DND-41 (cell line): ENCODE results near the gene SKAP1.
"Not testable (repeated sequence)": the region's sequence is repeated elsewhere in the genome, so short reads cannot be mapped to it uniquely, and the experiment has no call there.

ENCODE experiments used
- ATAC-seq: fragments of 200-7000 bp; cut with Tn5 transposase; 3 replicates; pipeline ENCODE4 v1.9.1; 2021; ENCODE audit warnings: low read depth; ENCODE audit not compliant: insufficient read depth
- DNase-seq: peaks from one replicate; pipeline ENCODE4 v3.0.0-alpha.2; 2020
- H2AFZ ChIP-seq: 2 replicates; pipeline ENCODE4 v1.6.0; 2012; ENCODE audit warnings: low read depth, low read length
- H3K27ac ChIP-seq: 2 replicates; pipeline ENCODE4 v1.5.1; 2012; ENCODE audit warnings: low read length, inconsistent platforms
- H3K27me3 ChIP-seq: fragments of 200-600 bp; sonication (generic); 2 replicates; pipeline ENCODE4 v1.6.0; 2012; ENCODE audit warnings: low read length, mild to moderate bottlenecking, inconsistent platforms; ENCODE audit not compliant: insufficient read depth, poor library complexity
- H3K36me3 ChIP-seq: 2 replicates; pipeline ENCODE4 v1.5.1; 2012; ENCODE audit warnings: low read length, inconsistent platforms; ENCODE audit not compliant: insufficient read depth
- H3K4me1 ChIP-seq: 2 replicates; pipeline ENCODE4 v1.5.1; 2012; ENCODE audit warnings: mild to moderate bottlenecking, low read length; ENCODE audit not compliant: insufficient read depth
- H3K4me2 ChIP-seq: 2 replicates; pipeline ENCODE4 v1.6.0; 2012; ENCODE audit warnings: mild to moderate bottlenecking, moderate library complexity, low read length, inconsistent platforms; ENCODE audit not compliant: insufficient read depth
- H3K4me3 ChIP-seq, 2 experiments: fragments of 200-600 bp in 1 of 2; shearing (Covaris generic) in 1 of 2; 2 replicates each; pipeline ENCODE4 v1.5.1; 2012 to 2016; ENCODE audit warnings: inconsistent platforms in 2 of 2, low read length in 2 of 2, mild to moderate bottlenecking in 2 of 2, low read depth in 1 of 2, moderate library complexity in 1 of 2
- H3K79me2 ChIP-seq: 2 replicates; pipeline ENCODE4 v1.6.0; 2012; ENCODE audit warnings: low read length, inconsistent platforms; ENCODE audit not compliant: insufficient read depth
- H3K9ac ChIP-seq: 2 replicates; pipeline ENCODE4 v1.6.0; 2012; ENCODE audit warnings: low read depth, mild to moderate bottlenecking, inconsistent platforms, low read length, moderate library complexity
- H3K9me3 ChIP-seq: 2 replicates; pipeline ENCODE4 v1.5.1; 2012; ENCODE audit warnings: low read length, moderate library complexity, mild to moderate bottlenecking, inconsistent platforms; ENCODE audit not compliant: insufficient read depth, severe bottlenecking
- H4K20me1 ChIP-seq: 2 replicates; pipeline ENCODE4 v1.6.0; 2012; ENCODE audit warnings: low read length; ENCODE audit not compliant: insufficient read depth
- EZH2 ChIP-seq: IDR thresholded peaks from 3 replicates; pipeline ENCODE4 v1.6.1; 2012; ENCODE audit warnings: borderline replicate concordance, low read depth, mild to moderate bottlenecking, moderate library complexity, low read length, inconsistent platforms; ENCODE audit not compliant: severe bottlenecking
- TF ChIP-seq, protein P1 (sequence below): IDR thresholded peaks from 2 replicates; pipeline ENCODE4 v1.5.1; 2012; ENCODE audit warnings: borderline replicate concordance, low read length, moderate library complexity, mild to moderate bottlenecking; ENCODE audit not compliant: poor library complexity, severe bottlenecking; ENCODE audit errors: extremely low read depth

SKAP1 gene

DNA sequence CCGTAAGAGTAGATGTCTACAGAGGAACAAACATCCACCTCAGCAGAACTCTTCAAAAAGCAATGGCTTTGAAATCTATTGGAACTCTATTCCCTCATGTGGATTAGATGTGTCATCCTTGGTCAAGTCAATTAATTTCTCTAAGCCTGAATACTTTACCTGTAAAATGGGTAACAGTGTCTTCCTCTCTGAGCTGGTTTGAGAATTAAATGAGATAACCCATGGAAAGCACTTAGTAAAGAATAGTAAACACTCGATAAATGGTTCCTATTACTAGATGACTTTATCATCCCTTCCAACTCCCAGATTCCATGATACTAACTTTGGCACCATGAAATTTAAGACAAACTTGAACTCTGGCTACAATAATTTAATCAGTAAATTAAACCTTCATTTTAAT lies 89.1 kb downstream of the SKAP1 start:
- ATAC-seq (no peak), DNase-seq (no peak)
- Histone ChIP-seq H3K27ac (no peak overlapping the region), H3K36me3 (no peaks in the 10 kb centered on the region), H3K4me3 (no peak overlapping the region), H3K4me1 (no peaks in the 10 kb centered on the region), H2AFZ (no peak overlapping the region), H3K9me3 (no peaks in the 10 kb centered on the region), H3K4me2 (no peak overlapping the region), H3K27me3 (peaks cover 39% of the 10 kb centered on the region), H4K20me1 (no peaks in the 10 kb centered on the region), H3K79me2 (no peaks in the 10 kb centered on the region), H3K9ac (no peak overlapping the region)
- TF ChIP-seq EZH2 = no peak
- TF ChIP-seq, protein P1, sequence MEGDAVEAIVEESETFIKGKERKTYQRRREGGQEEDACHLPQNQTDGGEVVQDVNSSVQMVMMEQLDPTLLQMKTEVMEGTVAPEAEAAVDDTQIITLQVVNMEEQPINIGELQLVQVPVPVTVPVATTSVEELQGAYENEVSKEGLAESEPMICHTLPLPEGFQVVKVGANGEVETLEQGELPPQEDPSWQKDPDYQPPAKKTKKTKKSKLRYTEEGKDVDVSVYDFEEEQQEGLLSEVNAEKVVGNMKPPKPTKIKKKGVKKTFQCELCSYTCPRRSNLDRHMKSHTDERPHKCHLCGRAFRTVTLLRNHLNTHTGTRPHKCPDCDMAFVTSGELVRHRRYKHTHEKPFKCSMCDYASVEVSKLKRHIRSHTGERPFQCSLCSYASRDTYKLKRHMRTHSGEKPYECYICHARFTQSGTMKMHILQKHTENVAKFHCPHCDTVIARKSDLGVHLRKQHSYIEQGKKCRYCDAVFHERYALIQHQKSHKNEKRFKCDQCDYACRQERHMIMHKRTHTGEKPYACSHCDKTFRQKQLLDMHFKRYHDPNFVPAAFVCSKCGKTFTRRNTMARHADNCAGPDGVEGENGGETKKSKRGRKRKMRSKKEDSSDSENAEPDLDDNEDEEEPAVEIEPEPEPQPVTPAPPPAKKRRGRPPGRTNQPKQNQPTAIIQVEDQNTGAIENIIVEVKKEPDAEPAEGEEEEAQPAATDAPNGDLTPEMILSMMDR = no peak

DNA sequence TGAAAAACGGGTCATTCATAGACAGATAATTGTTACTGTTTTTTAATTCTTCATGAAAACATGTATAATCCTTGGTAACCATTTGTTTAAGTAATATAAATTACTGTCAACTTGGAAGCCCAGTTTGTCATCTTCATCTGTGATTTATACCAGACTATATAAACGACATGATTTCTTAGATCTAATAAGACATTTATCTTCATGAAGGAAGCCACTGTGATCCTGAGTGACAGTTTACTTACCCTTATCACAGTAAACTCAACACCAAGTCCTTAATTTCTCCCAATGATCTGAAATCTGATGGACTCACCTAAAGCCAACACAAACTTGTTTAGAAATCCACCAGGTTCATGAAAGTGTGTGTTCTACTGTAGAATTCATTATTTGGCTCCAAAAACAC lies 91.3 kb downstream of the SKAP1 start:
- ATAC-seq (no peak), DNase-seq (no peak)
- Histone ChIP-seq H3K79me2 (no peaks in the 10 kb centered on the region), H3K4me3 (no peak overlapping the region), H3K27me3 (peaks cover 33% of the 10 kb centered on the region), H3K9me3 (no peaks in the 10 kb centered on the region), H3K27ac (no peak overlapping the region), H3K9ac (no peak overlapping the region), H3K4me2 (no peak overlapping the region), H4K20me1 (no peaks in the 10 kb centered on the region), H3K4me1 (no peaks in the 10 kb centered on the region), H2AFZ (no peak overlapping the region), H3K36me3 (no peaks in the 10 kb centered on the region)
- no peak for TF ChIP-seq EZH2
- TF ChIP-seq, protein P1 = no peak

DNA sequence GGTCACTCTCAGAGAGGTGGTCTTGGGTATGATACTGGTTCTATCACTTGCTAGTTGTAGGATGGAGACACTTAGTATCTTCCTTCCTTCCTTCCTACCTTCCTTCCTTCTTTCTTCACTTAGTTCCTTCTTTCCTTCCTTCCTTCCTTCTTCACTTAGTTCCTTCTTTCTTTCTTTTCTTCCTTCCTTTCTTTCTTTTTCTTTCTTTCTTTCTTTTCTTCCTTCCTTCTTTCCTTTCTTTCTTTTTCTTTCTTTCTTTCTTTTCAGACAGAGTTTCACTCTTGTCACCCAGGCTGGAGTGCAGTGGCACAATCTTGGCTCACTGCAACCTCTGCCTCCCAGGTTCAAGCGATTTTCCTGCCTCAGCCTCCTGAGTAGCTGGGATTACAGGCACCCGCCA lies 92.1 kb downstream of the SKAP1 start:
- not testable (repeated sequence) for ATAC-seq, H3K79me2 ChIP-seq, H3K4me1 ChIP-seq, H3K9ac ChIP-seq, H3K4me2 ChIP-seq, H4K20me1 ChIP-seq, H3K9me3 ChIP-seq, H3K4me3 ChIP-seq, H2AFZ ChIP-seq, DNase-seq, H3K36me3 ChIP-seq, H3K27ac ChIP-seq
- peaks cover 38% of the 10 kb centered on the region for H3K27me3 ChIP-seq

DNA sequence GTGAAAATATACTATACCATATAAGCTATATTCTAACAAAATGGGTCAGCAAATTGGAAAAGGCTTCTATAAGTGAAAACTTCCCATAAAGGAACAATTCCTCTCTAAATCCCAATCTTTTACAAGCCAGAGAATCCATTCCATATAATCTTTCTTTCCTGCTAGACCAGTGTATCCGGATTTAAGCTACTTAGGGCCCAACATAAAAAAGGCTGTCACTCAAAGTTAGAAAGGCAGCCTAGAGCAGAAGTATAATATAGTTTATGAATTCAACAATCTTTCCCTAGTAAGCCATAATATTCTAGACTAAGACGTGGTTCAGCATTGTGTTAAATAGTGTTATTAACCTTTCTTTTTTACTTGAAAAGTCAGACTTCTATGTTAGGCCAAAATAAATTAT lies 93.0 kb downstream of the SKAP1 start:
- Histone ChIP-seq H2AFZ (no peak overlapping the region), H3K27me3 (peaks cover 40% of the 10 kb centered on the region), H3K4me3 (no peak overlapping the region), H3K27ac (no peak overlapping the region), H3K79me2 (no peaks in the 10 kb centered on the region), H4K20me1 (no peaks in the 10 kb centered on the region), H3K36me3 (no peaks in the 10 kb centered on the region), H3K9ac (no peak overlapping the region), H3K9me3 (no peaks in the 10 kb centered on the region), H3K4me2 (no peak overlapping the region), H3K4me1 (no peaks in the 10 kb centered on the region)
- ATAC-seq = no peak
- TF ChIP-seq, protein P1 = no peak
- TF ChIP-seq EZH2 = no peak
- no peak for DNase-seq
